HS-27A (cell line): ENCODE data around the gene MRPL53.

Experiments
- DNase-seq: peaks from one replicate; pipeline ENCODE4 v3.0.0-alpha.2; 2012; ENCODE audit warnings: low read depth, missing footprints

Gene MRPL53

DNA sequence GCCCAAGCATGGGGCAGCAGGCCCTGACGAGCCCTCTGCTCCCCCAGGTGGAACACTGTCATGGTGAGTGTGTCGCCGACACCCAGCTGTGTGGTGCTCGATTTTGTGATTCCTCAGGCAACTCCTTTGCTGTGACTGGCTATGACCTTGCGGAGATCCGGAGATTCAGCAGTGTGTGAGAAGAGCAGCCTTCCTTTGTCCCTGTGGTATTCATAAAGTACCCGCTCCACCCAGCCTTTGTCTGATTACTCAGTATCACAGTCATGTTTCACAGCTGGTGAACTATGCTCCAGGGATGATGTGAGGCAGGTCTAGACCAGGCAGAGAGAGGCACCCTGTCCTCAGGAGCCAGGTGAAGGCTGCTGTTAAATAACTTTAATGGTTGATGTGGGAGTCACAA, 47.0 kb downstream of the MRPL53 start:
- DNase-seq = no peak

GRCh38 chr2:74424995-74425406, 47.5 kb downstream of the MRPL53 start:
- DNase-seq = no peak

DNA sequence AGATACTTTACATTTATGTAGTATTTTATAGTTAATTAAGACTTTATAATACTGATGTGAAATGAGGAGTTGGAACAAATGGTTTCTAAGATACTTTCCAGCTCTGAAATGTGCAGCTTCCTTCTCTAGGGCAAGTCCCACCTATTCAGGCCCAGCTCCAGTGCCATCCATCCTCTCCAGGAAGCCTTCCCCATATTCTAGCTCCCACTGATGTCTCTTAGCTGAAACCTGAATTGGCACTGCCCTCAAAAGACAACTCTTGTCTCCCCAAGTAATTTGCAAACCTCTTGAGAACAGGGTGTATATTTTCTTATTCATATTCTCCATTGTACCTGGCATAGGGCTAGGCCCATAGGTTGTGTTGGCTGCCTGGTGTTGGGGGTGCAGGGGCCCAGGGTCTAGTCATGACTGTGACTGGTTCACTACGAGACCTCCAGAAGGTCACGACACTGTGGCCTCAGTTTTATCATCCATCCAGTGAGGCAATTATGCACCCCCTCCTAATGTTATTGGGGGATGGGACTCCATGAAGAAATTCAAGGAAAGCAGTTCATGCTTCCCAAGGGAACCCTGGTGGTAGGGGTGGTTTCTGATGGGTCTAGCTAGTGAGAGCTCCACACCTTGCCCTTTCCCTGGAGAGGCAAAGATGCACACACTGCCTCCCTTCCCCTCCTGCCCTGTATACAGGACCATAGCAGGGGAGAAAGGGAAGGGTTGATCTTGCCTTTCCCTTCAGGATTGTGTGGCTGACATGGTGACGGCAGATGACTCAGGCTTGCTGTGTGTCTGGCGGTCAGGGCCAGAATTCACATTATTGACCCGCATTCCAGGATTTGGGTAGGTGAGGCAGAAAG, 48.1 kb downstream of the MRPL53 start:
- DNase-seq = no peak

- DNase-seq = no peak
Measured at GRCh38 chr2:74423231-74424095, 49.0 kb downstream of the MRPL53 start.
